T47D (cell line): ENCODE results near the gene TPRX1.

Source experiments
- DNase-seq, 2 experiments: peaks; one replicate each; pipeline versions ENCODE4 v3.0.0 to v3.0.0-alpha.2; 2011 to 2012; ENCODE audit warnings: low read depth in 1 of 2, low spot score in 1 of 2
- JUND ChIP-seq: IDR thresholded peaks from 2 replicates; pipeline ENCODE4 v1.6.1; 2012; ENCODE audit warnings: low read depth
- in situ Hi-C: cut with HindIII; loops from 2 replicates; pipeline ENCODE4 v1.10.0; 2016; ENCODE audit warnings: low sequenced_read_pairs, low pct_unique_long_range_greater_than_20kb

Gene TPRX1

GRCh38 chr19:47757617-47758442 is 46.5 kb downstream of the TPRX1 start:
- no peak for TF ChIP-seq JUND
- DNase-seq: no peak
- in situ Hi-C loops: no loop called here

GRCh38 chr19:47756953-47757608 is 47.3 kb downstream of the TPRX1 start:
- DNase-seq: no peak
- TF ChIP-seq JUND: no peak
- in situ Hi-C loops: no loop called here

- DNase-seq: no peak
- in situ Hi-C loops: no loop called here
- no peak for TF ChIP-seq JUND
These were observed 47.8 kb downstream of the TPRX1 start for GRCh38 chr19:47756627-47756929.

GRCh38 chr19:47755762-47756626 is 48.4 kb downstream of the TPRX1 start:
- DNase-seq: no peak
- TF ChIP-seq JUND: no peak
- in situ Hi-C loops: no loop called here

GRCh38 chr19:47755065-47755761 is 49.1 kb downstream of the TPRX1 start:
- in situ Hi-C loops: no loop called here
- TF ChIP-seq JUND: no peak
- no peak for DNase-seq

GRCh38 chr19:47754206-47755064 is 49.9 kb downstream of the TPRX1 start:
- TF ChIP-seq JUND: no peak
- no peak for DNase-seq
- in situ Hi-C loops: no loop called here

- TF ChIP-seq JUND: no peak
- DNase-seq: no peak
- in situ Hi-C loops: no loop called here
These were observed 51.7 kb downstream of the TPRX1 start for GRCh38 chr19:47752440-47753211.
